ENCODE data around the gene CHDH.

- TF ChIP-seq CTCF (IDR thresholded peaks at IDR 0.05) (no peak), POLR2A (IDR thresholded peaks at IDR 0.05) (no peak), POLR2AphosphoS5 (IDR thresholded peaks at IDR 0.05; ENCODE audit: insufficient read depth in 1 of 2, low read depth in 1 of 2) (peak in 1 of 2 donors; percentile 26)
Observed at GRCh38 chr3:53773611-53774368, 72.4 kb downstream of the CHDH start.
